SU-DHL-6 (cell line): ENCODE measurements around the gene RFC4.
A peak's percentile ranks its signal among the peaks of the same experiment; 100 is the strongest.

Source experiments
- H2AFZ ChIP-seq: fragments of 200-600 bp; sonication (generic); 2 replicates; pipeline ENCODE4 v1.6.1; 2014; ENCODE audit warnings: low read depth, mild to moderate bottlenecking, moderate library complexity, mixed read lengths, antibody characterized with exemption, low read length; ENCODE audit not compliant: severe bottlenecking
- H3F3A ChIP-seq: fragments of 200-600 bp; shearing (Covaris generic); 2 replicates; pipeline ENCODE4 v1.6.0; 2016; ENCODE audit warnings: antibody characterized with exemption, mild to moderate bottlenecking; ENCODE audit not compliant: insufficient read depth
- H3K27ac ChIP-seq: fragments of 200-600 bp; sonication (generic); 2 replicates; pipeline ENCODE4 v1.5.1; 2016; ENCODE audit warnings: low read depth, mild to moderate bottlenecking, low read length, moderate library complexity, mixed read lengths
- H3K27me3 ChIP-seq: fragments of 200-600 bp; sonication (generic), shearing (Covaris generic); 2 replicates; pipeline ENCODE4 v1.6.0; 2014; ENCODE audit warnings: mild to moderate bottlenecking, low read length
- H3K36me3 ChIP-seq: fragments of 200-600 bp; sonication (generic); 2 replicates; pipeline ENCODE4 v1.6.1; 2014; ENCODE audit warnings: mild to moderate bottlenecking, low read length, mixed read lengths
- H3K4me2 ChIP-seq: fragments of 300-600, 200-600 bp; shearing (Covaris generic), sonication (generic); 2 replicates; pipeline ENCODE4 v1.6.0; 2014; ENCODE audit warnings: low read length, low read depth, mild to moderate bottlenecking; ENCODE audit not compliant: poor library complexity, severe bottlenecking
- H3K4me3 ChIP-seq: fragments of 200-600 bp; sonication (generic); 2 replicates; pipeline ENCODE4 v1.5.1; 2014; ENCODE audit warnings: antibody characterized with exemption, low read length, mild to moderate bottlenecking, mixed read lengths; ENCODE audit not compliant: insufficient read depth, poor library complexity, severe bottlenecking
- H3K79me2 ChIP-seq: fragments of 200-600 bp; sonication (generic); 2 replicates; pipeline ENCODE4 v1.6.1; 2014; ENCODE audit warnings: mild to moderate bottlenecking, low read length, moderate library complexity; ENCODE audit not compliant: insufficient read depth
- H3K9ac ChIP-seq: fragments of 200-600 bp; sonication (generic); 2 replicates; pipeline ENCODE4 v1.7.0; 2014; ENCODE audit warnings: mild to moderate bottlenecking, low read length
- H3K9me2 ChIP-seq: fragments of 200-600 bp; sonication (generic); replicated peaks from 2 replicates; pipeline ENCODE4 v1.6.1; 2014; ENCODE audit warnings: low read length; ENCODE audit not compliant: insufficient read depth
- H3K9me3 ChIP-seq: fragments of 200-600 bp; sonication (generic); 2 replicates; pipeline ENCODE4 v1.6.1; 2014; ENCODE audit warnings: low read length, mixed read lengths; ENCODE audit not compliant: insufficient read depth
- H4K20me1 ChIP-seq: fragments of 200-600 bp; sonication (generic); 2 replicates; pipeline ENCODE4 v1.6.1; 2014; ENCODE audit warnings: low read depth, mild to moderate bottlenecking, antibody characterized with exemption, low read length, moderate library complexity, mixed read lengths
- EZH2phosphoT487 ChIP-seq: fragments of 200-600 bp; sonication (generic), shearing (Covaris generic); conservative IDR thresholded peaks from 2 replicates; pipeline ENCODE4 v1.6.1; 2018; ENCODE audit warnings: mild to moderate bottlenecking, antibody characterized with exemption, low read length, moderate library complexity, mixed read lengths
- TF ChIP-seq, protein P1 (sequence below): fragments of 200-600 bp; sonication (generic); IDR thresholded peaks from one replicate; pipeline ENCODE4 v1.5.1; 2017; ENCODE audit warnings: antibody characterized with exemption, mild to moderate bottlenecking, low read length, moderate library complexity; ENCODE audit not compliant: insufficient read depth, poor library complexity, severe bottlenecking

The RFC4 gene, protein sequence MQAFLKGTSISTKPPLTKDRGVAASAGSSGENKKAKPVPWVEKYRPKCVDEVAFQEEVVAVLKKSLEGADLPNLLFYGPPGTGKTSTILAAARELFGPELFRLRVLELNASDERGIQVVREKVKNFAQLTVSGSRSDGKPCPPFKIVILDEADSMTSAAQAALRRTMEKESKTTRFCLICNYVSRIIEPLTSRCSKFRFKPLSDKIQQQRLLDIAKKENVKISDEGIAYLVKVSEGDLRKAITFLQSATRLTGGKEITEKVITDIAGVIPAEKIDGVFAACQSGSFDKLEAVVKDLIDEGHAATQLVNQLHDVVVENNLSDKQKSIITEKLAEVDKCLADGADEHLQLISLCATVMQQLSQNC

DNA sequence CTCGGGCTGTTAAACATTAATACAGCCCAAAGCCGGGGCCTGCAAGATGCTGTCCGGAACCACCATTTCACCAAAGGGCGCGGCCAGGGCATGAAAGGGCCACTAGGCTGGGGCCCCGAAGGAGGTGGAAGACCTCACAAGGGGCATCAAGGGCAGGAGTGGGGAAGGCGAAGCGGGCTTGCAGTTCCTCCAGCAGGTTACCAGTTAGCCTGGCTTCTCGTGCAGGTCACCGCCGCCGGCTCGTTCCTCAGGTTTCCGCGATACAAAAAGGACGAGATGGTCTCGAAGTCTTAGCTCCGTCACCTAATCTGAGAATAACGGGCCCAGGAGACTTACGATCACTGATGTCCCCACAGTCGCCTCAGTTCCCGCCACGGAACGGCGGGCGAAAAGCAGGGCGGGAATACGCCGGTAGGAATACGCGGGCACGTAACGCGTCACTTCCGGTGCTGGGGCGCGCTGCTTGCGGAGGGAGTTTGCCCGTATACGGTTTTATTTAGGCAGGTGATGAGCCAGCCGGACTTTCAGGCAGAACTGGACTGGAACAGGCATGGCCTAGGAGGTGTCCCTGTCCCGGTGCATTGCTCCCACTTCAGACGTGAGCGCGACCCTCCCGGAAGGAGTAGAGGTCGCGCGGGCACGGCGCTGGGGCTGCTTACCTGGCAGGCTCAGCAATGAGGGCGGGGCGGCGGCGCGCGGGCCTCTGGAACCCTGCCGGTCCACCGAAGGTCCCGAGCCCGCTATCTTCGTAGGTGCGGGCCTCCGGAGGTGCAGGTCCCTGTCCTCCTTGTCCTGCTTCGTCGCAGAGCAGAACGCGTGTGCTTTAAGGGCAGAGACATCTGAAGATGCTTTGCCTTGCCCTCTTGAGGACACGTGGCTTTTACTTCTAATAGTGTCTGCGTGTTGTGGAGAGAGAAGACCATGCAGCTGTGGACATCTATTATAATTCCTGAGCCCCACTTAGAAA lies at the start of gene RFC4:
RFC4 (minus strand) TSS at position 394 of the 967 bp plus-strand sequence. CDS start 1,769 bp downstream, outside the sequence.
- no peak for TF ChIP-seq EZH2phosphoT487
- TF ChIP-seq, protein P1, sequence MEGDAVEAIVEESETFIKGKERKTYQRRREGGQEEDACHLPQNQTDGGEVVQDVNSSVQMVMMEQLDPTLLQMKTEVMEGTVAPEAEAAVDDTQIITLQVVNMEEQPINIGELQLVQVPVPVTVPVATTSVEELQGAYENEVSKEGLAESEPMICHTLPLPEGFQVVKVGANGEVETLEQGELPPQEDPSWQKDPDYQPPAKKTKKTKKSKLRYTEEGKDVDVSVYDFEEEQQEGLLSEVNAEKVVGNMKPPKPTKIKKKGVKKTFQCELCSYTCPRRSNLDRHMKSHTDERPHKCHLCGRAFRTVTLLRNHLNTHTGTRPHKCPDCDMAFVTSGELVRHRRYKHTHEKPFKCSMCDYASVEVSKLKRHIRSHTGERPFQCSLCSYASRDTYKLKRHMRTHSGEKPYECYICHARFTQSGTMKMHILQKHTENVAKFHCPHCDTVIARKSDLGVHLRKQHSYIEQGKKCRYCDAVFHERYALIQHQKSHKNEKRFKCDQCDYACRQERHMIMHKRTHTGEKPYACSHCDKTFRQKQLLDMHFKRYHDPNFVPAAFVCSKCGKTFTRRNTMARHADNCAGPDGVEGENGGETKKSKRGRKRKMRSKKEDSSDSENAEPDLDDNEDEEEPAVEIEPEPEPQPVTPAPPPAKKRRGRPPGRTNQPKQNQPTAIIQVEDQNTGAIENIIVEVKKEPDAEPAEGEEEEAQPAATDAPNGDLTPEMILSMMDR, result no peak
- Histone ChIP-seq H3K27ac (peak within 1 kb of the TSS; percentile 77), H3K9me3 (no peaks in the 10 kb centered on the region), H3K36me3 (peaks cover 14% of the 10 kb centered on the region; the same call in 1 of the 2 replicates), H3F3A (peaks cover 4% of the 10 kb centered on the region; the same call in 1 of the 2 replicates), H3K4me3 (peak within 1 kb of the TSS; percentile 76), H3K9ac (peak within 1 kb of the TSS; percentile 96), H4K20me1 (no peaks in the 10 kb centered on the region), H3K27me3 (no peaks in the 10 kb centered on the region), H2AFZ (peak within 1 kb of the TSS; percentile 72), H3K9me2 (no peaks in the 10 kb centered on the region), H3K4me2 (peak within 1 kb of the TSS; percentile 70), H3K79me2 (peaks cover 21% of the 10 kb centered on the region)

DNA sequence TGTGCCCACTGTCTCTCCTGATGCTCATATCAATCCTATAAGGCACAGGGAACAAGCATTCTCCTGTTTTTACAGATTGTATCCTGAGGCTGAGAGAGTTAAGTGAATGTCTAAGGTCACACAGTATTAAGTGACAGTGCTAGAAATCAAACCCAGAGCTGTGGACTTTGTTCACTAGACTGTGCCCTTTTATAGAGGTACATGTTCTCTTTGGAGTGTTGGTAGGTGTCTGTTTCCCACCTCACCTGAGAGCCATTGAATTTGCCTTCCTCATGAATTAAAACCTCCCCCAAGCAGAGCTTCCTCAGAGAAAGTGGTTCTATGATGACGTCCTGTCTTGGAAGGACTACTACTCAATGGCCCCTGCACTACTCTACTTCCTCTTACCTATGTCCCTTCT lies 48.7 kb upstream of the RFC4 start:
- no peak overlapping the region for H3K27ac ChIP-seq
- no peaks in the 10 kb centered on the region for H3K9me3 ChIP-seq

DNA sequence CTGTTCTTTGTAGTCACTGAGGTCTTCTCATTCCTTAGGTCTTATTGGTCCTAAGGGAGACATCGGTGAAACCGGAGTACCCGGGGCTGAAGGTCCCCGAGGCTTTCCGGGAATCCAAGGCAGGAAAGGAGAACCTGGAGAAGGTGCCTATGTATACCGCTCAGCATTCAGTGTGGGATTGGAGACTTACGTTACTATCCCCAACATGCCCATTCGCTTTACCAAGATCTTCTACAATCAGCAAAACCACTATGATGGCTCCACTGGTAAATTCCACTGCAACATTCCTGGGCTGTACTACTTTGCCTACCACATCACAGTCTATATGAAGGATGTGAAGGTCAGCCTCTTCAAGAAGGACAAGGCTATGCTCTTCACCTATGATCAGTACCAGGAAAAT lies 47.9 kb upstream of the RFC4 start:
- H3K27ac ChIP-seq, result no peak overlapping the region
- TF ChIP-seq, protein P1, result no peak
- no peak for TF ChIP-seq EZH2phosphoT487
- no peaks in the 10 kb centered on the region for H3F3A ChIP-seq
- H3K9me3 ChIP-seq, result no peaks in the 10 kb centered on the region
- H4K20me1 ChIP-seq, result no peaks in the 10 kb centered on the region
- H2AFZ ChIP-seq, result no peak overlapping the region
- H3K9ac ChIP-seq, result no peak overlapping the region
- H3K36me3 ChIP-seq, result no peaks in the 10 kb centered on the region
- no peak overlapping the region for H3K4me2 ChIP-seq
- H3K27me3 ChIP-seq, result no peaks in the 10 kb centered on the region
- no peaks in the 10 kb centered on the region for H3K9me2 ChIP-seq
- no peak overlapping the region for H3K4me3 ChIP-seq
- H3K79me2 ChIP-seq, result no peaks in the 10 kb centered on the region

More for the DNA sequence above, 48.7 kb upstream of the RFC4 start:
- Histone ChIP-seq H3K79me2 (no peaks in the 10 kb centered on the region), H3K4me3 (no peak overlapping the region), H3K9me2 (no peaks in the 10 kb centered on the region), H2AFZ (no peak overlapping the region), H3K9ac (no peak overlapping the region), H3F3A (no peaks in the 10 kb centered on the region), H3K36me3 (no peaks in the 10 kb centered on the region), H3K4me2 (no peak overlapping the region), H4K20me1 (no peaks in the 10 kb centered on the region), H3K27me3 (no peaks in the 10 kb centered on the region)
- TF ChIP-seq EZH2phosphoT487, result no peak
- TF ChIP-seq, protein P1, result no peak
